HL-60 (cell line): Measurements from ENCODE around the gene SLC2A9.
"Not testable (repeated sequence)": the region's sequence is repeated elsewhere in the genome, so short reads cannot be mapped to it uniquely, and the experiment has no call there.

Source experiments
- DNase-seq, 2 experiments: peaks; one replicate each; pipeline ENCODE4 v3.0.0-alpha.2; 2010 to 2020; ENCODE audit warnings: low read depth in 1 of 2, low spot score in 1 of 2
- H3K27ac ChIP-seq: fragments of 250-450 bp; sonication (Bioruptor Pico); replicated peaks from 2 replicates; pipeline ENCODE4 v1.5.1; 2020; ENCODE audit warnings: mild to moderate bottlenecking, moderate library complexity
- H3K27me3 ChIP-seq: fragments of 250-450 bp; sonication (Bioruptor Pico); 2 replicates; pipeline ENCODE4 v1.5.1; 2021; ENCODE audit warnings: mild to moderate bottlenecking, moderate library complexity; ENCODE audit not compliant: insufficient read depth, poor library complexity, severe bottlenecking
- H3K4me3 ChIP-seq: replicated peaks from 2 replicates; pipeline ENCODE4 v1.5.1; 2011; ENCODE audit warnings: mild to moderate bottlenecking, control low read depth, low read length; ENCODE audit not compliant: insufficient read depth
- CTCF ChIP-seq: IDR thresholded peaks from one replicate; pipeline ENCODE4 v1.5.1; 2011; ENCODE audit warnings: low read length, control low read depth, inconsistent platforms; ENCODE audit not compliant: insufficient read depth
- GABPA ChIP-seq: IDR thresholded peaks from 2 replicates; pipeline ENCODE4 v1.6.1; 2012; ENCODE audit warnings: low read depth
- POLR2AphosphoS5 ChIP-seq: IDR thresholded peaks from 2 replicates; pipeline ENCODE4 v1.6.1; 2012; ENCODE audit warnings: low read depth
- SPI1 ChIP-seq: IDR thresholded peaks from 2 replicates; pipeline ENCODE4 v1.6.1; 2012; ENCODE audit warnings: low read depth, mild to moderate bottlenecking, borderline replicate concordance
- TF ChIP-seq, protein P1 (sequence below): IDR thresholded peaks from 2 replicates; pipeline ENCODE4 v1.6.1; 2012; ENCODE audit warnings: low read depth; ENCODE audit not compliant: insufficient replicate concordance

The SLC2A9 gene

DNA sequence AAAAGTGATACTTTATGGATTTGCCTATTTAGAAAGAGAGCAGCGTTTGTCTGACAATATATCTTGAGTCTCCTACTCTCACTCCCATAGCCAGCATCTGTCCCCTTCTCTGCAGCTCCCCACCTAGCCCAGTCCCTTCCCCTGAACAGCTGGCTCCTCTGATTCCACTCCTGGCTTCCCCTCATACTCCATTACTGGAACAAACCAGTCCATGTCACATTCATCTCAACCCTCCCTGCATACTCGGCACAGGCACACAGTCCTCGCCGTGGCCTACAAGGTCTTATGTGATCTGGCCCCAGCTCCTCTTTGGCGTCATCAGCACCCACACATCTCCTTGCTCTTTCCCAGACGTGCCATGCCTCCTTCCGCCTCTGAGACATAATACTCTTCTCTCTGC, 36.7 kb downstream of the SLC2A9 start:
- TF ChIP-seq, protein P1, sequence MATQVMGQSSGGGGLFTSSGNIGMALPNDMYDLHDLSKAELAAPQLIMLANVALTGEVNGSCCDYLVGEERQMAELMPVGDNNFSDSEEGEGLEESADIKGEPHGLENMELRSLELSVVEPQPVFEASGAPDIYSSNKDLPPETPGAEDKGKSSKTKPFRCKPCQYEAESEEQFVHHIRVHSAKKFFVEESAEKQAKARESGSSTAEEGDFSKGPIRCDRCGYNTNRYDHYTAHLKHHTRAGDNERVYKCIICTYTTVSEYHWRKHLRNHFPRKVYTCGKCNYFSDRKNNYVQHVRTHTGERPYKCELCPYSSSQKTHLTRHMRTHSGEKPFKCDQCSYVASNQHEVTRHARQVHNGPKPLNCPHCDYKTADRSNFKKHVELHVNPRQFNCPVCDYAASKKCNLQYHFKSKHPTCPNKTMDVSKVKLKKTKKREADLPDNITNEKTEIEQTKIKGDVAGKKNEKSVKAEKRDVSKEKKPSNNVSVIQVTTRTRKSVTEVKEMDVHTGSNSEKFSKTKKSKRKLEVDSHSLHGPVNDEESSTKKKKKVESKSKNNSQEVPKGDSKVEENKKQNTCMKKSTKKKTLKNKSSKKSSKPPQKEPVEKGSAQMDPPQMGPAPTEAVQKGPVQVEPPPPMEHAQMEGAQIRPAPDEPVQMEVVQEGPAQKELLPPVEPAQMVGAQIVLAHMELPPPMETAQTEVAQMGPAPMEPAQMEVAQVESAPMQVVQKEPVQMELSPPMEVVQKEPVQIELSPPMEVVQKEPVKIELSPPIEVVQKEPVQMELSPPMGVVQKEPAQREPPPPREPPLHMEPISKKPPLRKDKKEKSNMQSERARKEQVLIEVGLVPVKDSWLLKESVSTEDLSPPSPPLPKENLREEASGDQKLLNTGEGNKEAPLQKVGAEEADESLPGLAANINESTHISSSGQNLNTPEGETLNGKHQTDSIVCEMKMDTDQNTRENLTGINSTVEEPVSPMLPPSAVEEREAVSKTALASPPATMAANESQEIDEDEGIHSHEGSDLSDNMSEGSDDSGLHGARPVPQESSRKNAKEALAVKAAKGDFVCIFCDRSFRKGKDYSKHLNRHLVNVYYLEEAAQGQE = no peak
- TF ChIP-seq POLR2AphosphoS5 = no peak
- TF ChIP-seq SPI1 = no peak
- no peak for TF ChIP-seq GABPA
- TF ChIP-seq CTCF = no peak
- Histone ChIP-seq H3K4me3 (no peak overlapping the region), H3K27ac (no peak overlapping the region), H3K27me3 (no peaks in the 10 kb centered on the region)
- no peak for DNase-seq

DNA sequence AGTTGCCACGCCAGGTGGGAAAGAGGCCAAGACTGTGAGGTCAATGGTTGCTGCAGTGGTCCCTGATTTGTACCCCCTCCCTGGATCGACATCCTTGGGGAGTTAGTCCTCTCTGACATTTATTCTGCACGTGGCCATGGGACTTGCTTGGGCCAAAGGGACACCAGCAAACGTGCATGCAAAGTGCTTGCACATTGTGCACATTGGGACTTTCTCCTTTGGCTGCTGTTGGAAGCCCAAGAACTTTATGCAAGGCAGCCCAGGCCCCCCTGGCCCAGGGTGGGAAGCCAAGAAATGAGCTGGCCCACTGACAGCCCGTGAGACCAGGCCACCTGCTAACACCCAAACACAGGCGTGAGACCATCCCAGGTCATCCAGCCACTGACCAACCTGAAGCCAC, 38.1 kb downstream of the SLC2A9 start:
- Histone ChIP-seq H3K4me3 (no peak overlapping the region), H3K27ac (no peak overlapping the region), H3K27me3 (no peaks in the 10 kb centered on the region)
- TF ChIP-seq GABPA (no peak), POLR2AphosphoS5 (no peak), SPI1 (no peak), CTCF (no peak)
- TF ChIP-seq, protein P1 = no peak
- no peak for DNase-seq

DNA sequence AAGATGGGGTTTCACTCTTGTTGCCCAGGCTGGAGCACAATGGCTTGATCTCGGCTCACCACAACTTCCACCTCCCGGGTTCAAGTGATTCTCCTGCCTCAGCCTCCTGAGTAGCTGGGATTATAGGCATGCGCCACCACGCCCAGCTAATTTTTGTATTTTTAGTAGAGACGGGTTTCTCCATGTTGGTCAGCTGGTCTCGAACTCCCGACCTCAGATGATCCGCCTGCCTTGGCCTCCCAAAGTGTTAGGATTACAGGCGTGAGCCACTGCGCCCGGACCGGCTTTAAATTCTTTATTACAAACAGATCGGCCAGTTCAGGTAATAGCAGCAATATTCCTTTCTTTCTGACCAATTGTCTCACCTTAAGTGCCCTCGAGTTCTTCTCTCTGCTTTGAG, 39.4 kb downstream of the SLC2A9 start:
- H3K27ac ChIP-seq, H3K27me3 ChIP-seq, DNase-seq, H3K4me3 ChIP-seq: not testable (repeated sequence)

- no peak for TF ChIP-seq POLR2AphosphoS5
- no peak for DNase-seq
- H3K27me3 ChIP-seq = no peaks in the 10 kb centered on the region
- no peak overlapping the region for H3K27ac ChIP-seq
- H3K4me3 ChIP-seq = no peak overlapping the region
Measured at GRCh38 chr4:9980898-9981297, 40.4 kb downstream of the SLC2A9 start.

GRCh38 chr4:9979101-9979701, 42.1 kb downstream of the SLC2A9 start:
- TF ChIP-seq POLR2AphosphoS5 (no peak), CTCF (no peak), SPI1 (no peak), GABPA (no peak)
- TF ChIP-seq, protein P1 = no peak

More at GRCh38 chr4:9979101-9979701, 42.1 kb downstream of the SLC2A9 start:
- DNase-seq = no peak
- no peak overlapping the region for H3K4me3 ChIP-seq
- no peak overlapping the region for H3K27ac ChIP-seq
- H3K27me3 ChIP-seq = no peaks in the 10 kb centered on the region
